ENCODE data around the gene ACVR2A. TPM values are rescaled to one million over a fixed set of nuclear protein-coding genes. Genes with fewer than 3 reads are reported as not detected.

ACVR2A gene
- total and polyA plus RNA-seq, 2 of the 4 experiments (the other 2 are of a cell fraction): 1.8 to 6.8 TPM

- CTCF ChIA-PET: no interaction called here
- in situ Hi-C loops (cut with MboI; ENCODE audit: low sequenced_read_pairs): no loop called here
- H3K23ac ChIP-seq (ENCODE audit: low read depth, low read length): no peak overlapping the region
- H3K14ac ChIP-seq (replicated peaks; ENCODE audit: low read depth, low read length): no peak overlapping the region
- H3K4me1 ChIP-seq (ENCODE audit: control insufficient read depth, insufficient read depth, low read length): no peaks in the 10 kb centered on the region
- H3K27me3 ChIP-seq (ENCODE audit: control insufficient read depth, insufficient read depth, low read length): no peaks in the 10 kb centered on the region
- peaks cover 19 to 35% of the 10 kb centered on the region in 2 experiments for H3K79me1 ChIP-seq (ENCODE audit: low read depth in 1 of 2, low read length in 2 of 2)
- H3K4me3 ChIP-seq (ENCODE audit: insufficient read depth, low read depth, low read length): no peak overlapping the region
- no peak overlapping the region for H3K56ac ChIP-seq (ENCODE audit: extremely low read depth, insufficient read depth, low read length)
- ATAC-seq (ENCODE audit: low read depth) (no peak), DNase-seq (no peak)
- no peak overlapping the region for H4K8ac ChIP-seq (ENCODE audit: low read depth in 2 of 2, low read length in 2 of 2)
- no peak overlapping the region for H3K27ac ChIP-seq (ENCODE audit: insufficient read depth, low read length)
- no peak overlapping the region for H3K9ac ChIP-seq (ENCODE audit: low read depth, low read length)
- no peak overlapping the region for H2BK15ac ChIP-seq (ENCODE audit: low read depth, low read length)
- H3K4ac ChIP-seq (ENCODE audit: low read depth, low read length): no peak overlapping the region
- no peak overlapping the region for H2AK5ac ChIP-seq (ENCODE audit: low read depth, low read length)
- no CpG with 5 or more reads among the region's 1 CpG for WGBS, 2 experiments (ENCODE audit: extremely low coverage in 2 of 2, insufficient read length in 1 of 2)
- no peak overlapping the region for H4K5ac ChIP-seq (ENCODE audit: low read depth, low read length)
- peaks cover 5% of the 10 kb centered on the region; the same call in 1 of the 2 replicates for H4K20me1 ChIP-seq (ENCODE audit: insufficient read depth, low read length)
- H3K36me3 ChIP-seq (ENCODE audit: control insufficient read depth, insufficient read depth, low read length): no peaks in the 10 kb centered on the region
- no peaks in the 10 kb centered on the region for H3K9me3 ChIP-seq (ENCODE audit: control insufficient read depth, insufficient read depth, low read length)
- H2AFZ ChIP-seq (replicated peaks; ENCODE audit: low read length, poor library complexity): no peak overlapping the region
- no peak overlapping the region for H3K4me2 ChIP-seq (ENCODE audit: low read depth, low read length)
- intact Hi-C loops (cut with micrococcal nuclease): no loop called here
- TF ChIP-seq MAFK (IDR thresholded peaks at IDR 0.05; ENCODE audit: low read depth, low read length) (no peak), MXI1 (IDR thresholded peaks at IDR 0.05; ENCODE audit: borderline replicate concordance, low read depth, low read length) (no peak), RFX5 (IDR thresholded peaks at IDR 0.05; ENCODE audit: low read depth, low read length) (no peak), NFE2L2 (IDR thresholded peaks at IDR 0.05; ENCODE audit: low read depth, low read length) (no peak), POLR2A (IDR thresholded peaks at IDR 0.05; ENCODE audit: low read depth, low read length) (no peak), USF2 (IDR thresholded peaks at IDR 0.05; ENCODE audit: low read depth, low read length) (no peak), BHLHE40 (IDR thresholded peaks at IDR 0.05; ENCODE audit: low read depth, low read length) (no peak), FOS (IDR thresholded peaks at IDR 0.05; ENCODE audit: low read depth, low read length) (no peak), CHD1 (IDR thresholded peaks at IDR 0.05; ENCODE audit: low read depth, low read length) (no peak), MAZ (IDR thresholded peaks at IDR 0.05; ENCODE audit: borderline replicate concordance, low read depth, low read length) (no peak), CEBPB (IDR thresholded peaks at IDR 0.05; ENCODE audit: low read depth, low read length) (no peak), SMC3 (IDR thresholded peaks at IDR 0.05; ENCODE audit: low read depth, low read length) (no peak), RCOR1 (IDR thresholded peaks at IDR 0.05; ENCODE audit: insufficient replicate concordance, low read length) (no peak)
- BruUV-seq (replicated peaks): no TSS peak
- dilution Hi-C loops (cut with HindIII; ENCODE audit: low sequenced_read_pairs, unreplicated experiment): no loop called here
- 0 out of 2 replicates have a peak, but pooled peaks cover 3% of the 10 kb centered on the region for H3K9me1 ChIP-seq (ENCODE audit: insufficient read depth, low read length)
- POLR2A ChIA-PET (ENCODE audit: unreplicated experiment): no interaction called here
- no peak overlapping the region for H2AK9ac ChIP-seq (replicated peaks; ENCODE audit: low read depth, low read length, poor library complexity)
- H2BK20ac ChIP-seq (ENCODE audit: low read depth, low read length): no peak overlapping the region
- H2BK120ac ChIP-seq (ENCODE audit: low read depth, low read length): no peak overlapping the region
- no peak overlapping the region for H3K18ac ChIP-seq (ENCODE audit: low read depth, low read length)
- H4K91ac ChIP-seq (ENCODE audit: insufficient read depth, low read depth, low read length): no peak overlapping the region
- no peak overlapping the region for H2BK5ac ChIP-seq (ENCODE audit: low read depth, low read length, poor library complexity, severe bottlenecking)
Observed at GRCh38 chr2:147863835-147864234, 19.0 kb downstream of the ACVR2A start.
